Memory B cell (primary cell): ENCODE results near the gene CDKN2D.

Experiments used
- ATAC-seq: fragments of 150-1000 bp; cut with Tn5 transposase; 2 replicates; pipeline ENCODE4 v1.10.0; 2021; ENCODE audit warnings: low read depth, mild to moderate bottlenecking, moderate library complexity
- DNase-seq, 2 donors: peaks; one replicate each; pipeline ENCODE4 v3.0.0; 2022; ENCODE audit warnings: low spot score in 2 of 2
- H3K27ac Mint-ChIP-seq: one replicate; pipeline ENCODE4 v1.8.0; 2022; ENCODE audit warnings: mild to moderate bottlenecking, moderate library complexity, mixed read lengths
- H3K27me3 Mint-ChIP-seq: one replicate; pipeline ENCODE4 v1.8.0; 2022; ENCODE audit warnings: mixed read lengths
- H3K36me3 Mint-ChIP-seq: one replicate; pipeline ENCODE4 v1.8.0; 2022; ENCODE audit warnings: mild to moderate bottlenecking, mixed read lengths
- H3K4me1 Mint-ChIP-seq: one replicate; pipeline ENCODE4 v1.8.0; 2022; ENCODE audit warnings: mixed read lengths
- H3K4me3 Mint-ChIP-seq: one replicate; pipeline ENCODE4 v1.8.0; 2022; ENCODE audit warnings: mild to moderate bottlenecking, moderate library complexity, mixed read lengths
- H3K9me3 Mint-ChIP-seq: one replicate; pipeline ENCODE4 v1.8.0; 2022; ENCODE audit warnings: mixed read lengths

The CDKN2D gene

DNA sequence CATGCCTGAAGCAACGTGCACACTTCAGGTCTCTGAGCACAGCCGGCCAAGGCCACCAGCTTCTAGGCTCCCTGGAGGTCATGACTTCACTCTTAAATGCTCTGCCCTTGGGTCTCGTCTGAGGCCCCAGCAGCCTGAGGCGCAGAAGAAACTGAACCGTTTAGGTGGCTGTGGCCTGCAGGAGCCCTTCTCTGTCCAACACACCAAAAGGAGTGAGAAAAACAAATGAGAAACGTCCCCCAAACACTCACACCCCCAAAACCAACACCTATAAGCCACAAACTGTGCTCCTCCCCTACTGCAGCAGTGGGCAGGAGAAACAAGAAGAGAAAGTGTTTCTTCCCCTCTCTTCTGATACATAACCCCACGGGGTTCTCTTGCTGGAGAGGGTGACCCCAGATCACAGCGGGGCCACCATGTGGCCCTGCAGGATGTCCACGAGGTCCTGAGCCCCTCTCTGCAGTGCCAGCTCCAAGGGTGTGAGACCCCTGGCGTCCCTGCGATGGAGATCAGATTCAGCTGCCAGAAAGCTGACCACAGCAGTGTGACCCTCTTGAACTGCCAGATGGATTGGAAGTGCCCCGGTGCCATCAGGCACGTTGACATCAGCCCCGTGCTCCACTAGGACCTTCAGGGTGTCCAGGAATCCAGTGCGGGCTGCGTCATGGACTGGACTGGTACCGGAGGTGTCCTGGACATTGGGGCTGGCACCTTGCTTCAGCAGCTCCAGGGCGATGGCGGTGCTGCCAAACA, 1.9 kb downstream of the CDKN2D start:
- H3K36me3 Mint-ChIP-seq, result peaks cover 9% of the 10 kb centered on the region
- no peaks in the 10 kb centered on the region for H3K9me3 Mint-ChIP-seq
- peak; percentile 46 to 57 for DNase-seq
- no peaks in the 10 kb centered on the region for H3K27me3 Mint-ChIP-seq
- H3K4me3 Mint-ChIP-seq, result peak overlapping the region; percentile 91
- ATAC-seq, result peak; percentile 20
- peak overlapping the region; percentile 91 for H3K27ac Mint-ChIP-seq
- H3K4me1 Mint-ChIP-seq, result peaks cover 26% of the 10 kb centered on the region

DNA sequence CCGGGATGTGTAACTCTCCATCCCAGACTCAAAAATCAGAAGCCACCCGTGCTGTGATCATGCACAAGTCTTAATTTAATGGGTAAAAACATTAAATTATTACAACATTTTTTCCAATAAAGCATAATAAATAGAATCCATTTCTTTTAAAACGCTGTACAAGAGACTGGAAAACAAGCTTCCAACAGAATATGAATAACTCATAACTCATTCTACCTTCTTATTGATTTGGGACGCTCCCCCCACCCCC, 2.4 kb downstream of the CDKN2D start:
- ATAC-seq, result no peak
- H3K9me3 Mint-ChIP-seq, result no peaks in the 10 kb centered on the region
- peak overlapping the region; percentile 91 for H3K4me3 Mint-ChIP-seq
- no peak for DNase-seq
- H3K27ac Mint-ChIP-seq, result peak overlapping the region; percentile 91
- peaks cover 11% of the 10 kb centered on the region for H3K36me3 Mint-ChIP-seq
- peaks cover 26% of the 10 kb centered on the region for H3K4me1 Mint-ChIP-seq
- H3K27me3 Mint-ChIP-seq, result no peaks in the 10 kb centered on the region

DNA sequence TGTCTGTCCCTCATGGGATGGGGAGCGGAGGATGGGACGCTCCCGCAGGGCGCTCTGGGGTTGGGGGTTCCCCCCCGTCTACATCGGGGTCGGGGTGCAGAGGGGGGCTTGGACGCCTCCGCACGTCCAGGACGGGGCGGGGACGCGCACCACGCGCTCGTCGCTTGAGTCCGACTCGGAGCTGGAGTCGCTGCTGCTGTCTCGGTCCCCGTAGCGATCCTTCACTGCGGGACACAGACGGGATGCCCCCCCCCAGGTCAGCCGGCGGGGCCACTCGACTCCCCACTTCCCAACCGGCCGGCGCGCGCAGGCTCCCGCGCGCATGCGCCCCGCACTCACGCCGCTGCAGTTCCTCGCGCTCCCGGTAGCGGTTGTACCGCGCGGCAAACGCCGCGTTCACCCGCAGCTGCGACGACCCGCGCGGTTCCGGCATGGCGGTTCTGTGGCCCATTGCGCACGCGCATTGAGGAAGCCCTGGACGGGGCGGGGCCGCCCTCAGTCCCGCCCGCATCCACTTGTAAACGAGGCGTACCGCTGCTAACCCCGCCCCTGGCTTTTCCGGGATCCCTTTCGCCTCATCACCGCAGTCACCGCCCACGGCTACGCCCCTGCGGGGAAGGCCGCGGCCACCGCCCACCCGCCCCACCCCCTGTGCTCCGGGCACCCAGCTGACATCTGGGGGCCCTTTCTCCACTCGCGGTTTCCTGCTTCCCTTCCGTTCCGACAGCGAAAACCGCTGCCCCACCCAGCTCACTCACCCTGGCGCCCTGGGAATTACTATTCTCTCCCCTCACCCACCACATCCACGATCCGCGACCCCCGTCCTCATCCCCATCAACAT, 3.0 kb downstream of the CDKN2D start, which contains the start of gene KRI1:
TSS of gene KRI1 (minus strand) at position 444 of the 841 bp plus-strand sequence. CDS start at position 433, 11 bp downstream.
- no peaks in the 10 kb centered on the region for H3K9me3 Mint-ChIP-seq
- peak within 1 kb of the TSS; percentile 91 for H3K4me3 Mint-ChIP-seq
- peak within 1 kb of the TSS; percentile 91 for H3K27ac Mint-ChIP-seq
- peak; percentile 57 for ATAC-seq
- H3K4me1 Mint-ChIP-seq, result peaks cover 26% of the 10 kb centered on the region
- no peaks in the 10 kb centered on the region for H3K27me3 Mint-ChIP-seq
- peaks cover 11% of the 10 kb centered on the region for H3K36me3 Mint-ChIP-seq
- DNase-seq, result peak; percentile 98 to 99

DNA sequence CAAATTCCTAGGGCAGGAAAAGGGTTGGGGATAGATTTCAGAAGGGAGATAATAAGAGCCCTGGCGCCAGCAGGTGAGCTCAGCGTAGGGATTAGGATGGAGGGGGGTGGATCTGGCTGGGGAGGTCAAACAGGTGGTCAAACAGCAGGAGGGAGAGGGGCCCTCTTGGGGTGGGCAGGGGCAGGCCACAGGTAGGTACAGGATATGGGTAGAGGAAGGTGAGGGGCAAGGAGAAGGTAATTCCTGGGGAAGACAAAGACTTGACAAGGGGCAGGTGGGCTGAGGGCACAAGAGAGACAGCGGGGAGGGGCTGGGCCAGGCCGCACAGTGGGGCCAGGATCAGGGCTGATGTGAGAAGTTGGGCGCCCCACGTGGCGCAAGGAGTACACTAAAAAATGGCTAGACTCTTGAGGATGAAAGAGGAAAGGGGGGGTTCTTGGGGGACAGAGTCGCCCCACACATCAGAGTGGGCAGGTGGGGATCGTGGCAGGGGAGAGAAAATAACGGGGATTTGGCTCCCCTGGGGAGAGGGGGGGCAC, 3.7 kb downstream of the CDKN2D start:
- H3K27ac Mint-ChIP-seq, result peak overlapping the region; percentile 91
- ATAC-seq (peak; percentile 16), DNase-seq (peak; percentile 48 to 62)
- H3K9me3 Mint-ChIP-seq, result no peaks in the 10 kb centered on the region
- H3K4me3 Mint-ChIP-seq, result peak overlapping the region; percentile 91
- H3K36me3 Mint-ChIP-seq, result peaks cover 14% of the 10 kb centered on the region
- peaks cover 24% of the 10 kb centered on the region for H3K4me1 Mint-ChIP-seq
- no peaks in the 10 kb centered on the region for H3K27me3 Mint-ChIP-seq

DNA sequence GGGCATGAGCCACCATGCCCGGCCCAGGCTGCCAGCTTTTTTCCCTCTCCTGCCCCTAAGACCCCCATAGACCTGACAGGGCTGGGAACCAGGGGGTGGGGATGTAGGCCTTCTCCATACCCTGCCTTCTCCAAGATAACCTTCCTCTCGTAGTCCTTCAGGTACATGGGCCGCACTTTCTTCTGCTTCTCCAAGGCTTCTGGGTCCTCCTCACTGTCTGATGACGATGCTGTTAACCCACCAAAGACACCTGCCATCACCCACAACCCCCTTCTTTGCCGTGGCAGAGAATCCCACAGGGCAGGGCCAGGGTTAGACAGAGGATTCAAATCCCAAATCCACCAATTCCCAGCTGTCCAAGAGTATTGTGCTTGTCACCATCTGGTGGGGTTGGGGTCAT, 6.2 kb downstream of the CDKN2D start:
- Mint-ChIP-seq H3K9me3 (no peaks in the 10 kb centered on the region), H3K27ac (no peak overlapping the region), H3K4me3 (no peak overlapping the region), H3K36me3 (peaks cover 23% of the 10 kb centered on the region), H3K27me3 (no peaks in the 10 kb centered on the region), H3K4me1 (peaks cover 21% of the 10 kb centered on the region)
- DNase-seq (no peak), ATAC-seq (no peak)

DNA sequence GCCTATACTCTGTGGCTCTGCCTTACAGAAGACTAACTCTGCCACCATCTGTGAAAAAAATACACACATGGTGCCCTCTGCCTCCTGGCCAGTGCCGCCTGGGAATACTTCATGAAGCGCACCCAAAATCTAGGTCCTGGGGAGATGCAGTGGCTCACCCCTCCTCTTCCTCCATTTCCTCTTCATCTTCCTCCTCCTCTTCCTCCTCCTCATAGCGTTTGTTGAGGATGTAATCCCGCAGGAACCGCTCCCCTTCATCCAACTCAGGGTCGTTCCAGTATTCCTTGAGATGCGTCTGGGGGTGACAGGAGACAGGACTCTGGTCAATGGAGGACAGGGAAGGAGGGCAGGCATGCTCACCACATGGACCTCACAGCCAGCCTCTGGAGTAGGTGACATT, 8.6 kb downstream of the CDKN2D start:
- ATAC-seq (no peak), DNase-seq (no peak)
- H3K27ac Mint-ChIP-seq, result no peak overlapping the region
- no peaks in the 10 kb centered on the region for H3K9me3 Mint-ChIP-seq
- no peaks in the 10 kb centered on the region for H3K27me3 Mint-ChIP-seq
- peaks cover 9% of the 10 kb centered on the region for H3K4me1 Mint-ChIP-seq
- peaks cover 17% of the 10 kb centered on the region for H3K36me3 Mint-ChIP-seq
- no peak overlapping the region for H3K4me3 Mint-ChIP-seq

DNA sequence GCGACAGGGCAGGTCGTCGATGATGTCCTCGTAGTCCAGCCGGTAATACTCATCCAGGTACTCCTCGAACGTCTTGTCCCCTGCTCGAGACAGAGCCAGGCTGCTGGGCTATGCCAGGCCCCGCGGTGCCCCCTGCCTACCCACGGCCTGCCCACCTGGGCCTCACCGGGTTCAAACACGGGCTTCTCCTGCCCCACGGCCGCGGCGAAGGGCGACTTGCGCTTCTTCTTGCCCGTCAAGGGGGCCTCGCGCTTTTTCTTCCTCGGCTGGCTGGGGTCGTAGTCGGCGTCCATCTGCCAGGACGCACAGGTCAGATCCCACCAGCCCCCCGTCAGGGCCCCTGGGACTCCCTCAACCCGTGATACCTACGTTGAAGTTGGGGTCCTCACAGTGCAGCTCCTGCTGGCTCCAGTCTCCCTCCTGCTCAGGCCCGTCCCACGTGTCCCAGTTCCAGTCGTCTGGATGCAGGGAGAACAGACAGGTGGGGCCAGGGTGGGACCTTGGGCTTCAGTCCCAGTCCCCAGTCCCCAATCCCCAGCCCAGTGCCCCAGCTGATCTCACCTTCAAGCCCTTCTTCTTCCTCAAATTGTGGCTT, 11.1 kb downstream of the CDKN2D start:
- peaks cover 15% of the 10 kb centered on the region for H3K36me3 Mint-ChIP-seq
- peaks cover 15% of the 10 kb centered on the region for H3K4me1 Mint-ChIP-seq
- H3K9me3 Mint-ChIP-seq, result no peaks in the 10 kb centered on the region
- DNase-seq, result no peak
- no peak overlapping the region for H3K4me3 Mint-ChIP-seq
- H3K27me3 Mint-ChIP-seq, result no peaks in the 10 kb centered on the region
- no peak for ATAC-seq
- peak overlapping the region; percentile 42 for H3K27ac Mint-ChIP-seq

DNA sequence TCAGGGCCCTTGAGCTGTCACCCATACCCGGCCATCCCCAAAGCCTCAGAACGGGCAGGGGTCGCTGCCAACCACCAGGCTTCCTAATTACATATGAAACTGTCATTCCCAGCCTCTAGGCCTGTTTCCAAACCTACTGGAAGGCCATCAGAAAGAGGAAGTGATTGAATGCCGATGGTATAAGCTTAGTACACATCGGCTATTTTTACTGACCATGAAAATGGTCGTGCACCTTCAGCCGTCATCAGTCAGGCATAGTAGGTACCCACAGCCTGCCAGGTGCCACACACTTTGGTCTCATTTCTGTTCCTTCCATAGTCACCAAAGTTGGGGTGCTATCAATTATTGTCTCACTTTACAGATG, 13.2 kb downstream of the CDKN2D start:
- Mint-ChIP-seq H3K27ac (peak overlapping the region; percentile 35), H3K4me3 (no peak overlapping the region), H3K36me3 (peaks cover 18% of the 10 kb centered on the region), H3K4me1 (peaks cover 15% of the 10 kb centered on the region), H3K9me3 (no peaks in the 10 kb centered on the region), H3K27me3 (no peaks in the 10 kb centered on the region)
- no peak for ATAC-seq
- no peak for DNase-seq

DNA sequence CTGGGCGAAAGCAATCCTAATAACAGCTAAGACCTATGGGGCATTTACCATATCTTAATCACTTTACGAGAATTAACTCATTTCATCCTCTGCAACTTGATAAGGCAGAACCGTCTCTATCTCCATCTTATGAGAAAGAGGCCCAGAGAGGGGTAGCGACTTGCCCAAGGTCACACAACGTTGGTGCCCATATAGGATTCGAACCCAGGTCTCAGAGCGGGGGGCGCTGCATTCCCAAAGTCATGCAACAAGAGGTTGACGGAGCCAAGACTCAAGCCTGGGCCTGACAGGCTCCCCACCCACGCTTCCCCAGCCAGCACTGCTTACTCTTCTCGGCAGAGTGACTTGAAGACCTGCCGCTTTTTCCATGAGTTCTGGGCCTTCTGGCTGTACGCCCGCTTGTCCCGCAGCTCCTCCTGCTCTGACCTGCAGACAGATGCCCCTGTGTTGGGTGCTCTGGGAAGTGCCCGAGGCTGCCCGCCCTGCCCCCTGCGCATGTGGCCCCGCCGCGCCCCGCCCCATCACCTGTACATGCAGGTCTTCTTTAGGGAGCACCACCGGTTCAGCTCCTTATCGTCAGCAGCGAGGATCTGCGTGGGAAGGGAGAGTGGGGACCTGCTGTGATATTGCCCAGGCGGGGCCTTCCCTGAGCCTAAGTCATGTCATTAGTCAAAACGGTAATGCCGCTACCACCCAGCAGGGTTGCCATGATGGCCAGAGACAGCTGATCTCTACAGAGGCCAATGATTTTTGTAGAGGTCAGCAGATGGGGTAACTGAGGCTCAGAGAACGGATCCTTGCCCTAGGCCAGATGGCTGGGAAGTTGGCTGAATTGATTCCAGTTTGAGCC, 13.8 kb downstream of the CDKN2D start:
- no peak for DNase-seq
- no peak for ATAC-seq
- Mint-ChIP-seq H3K4me3 (no peak overlapping the region), H3K27me3 (no peaks in the 10 kb centered on the region), H3K9me3 (no peaks in the 10 kb centered on the region), H3K4me1 (peaks cover 15% of the 10 kb centered on the region), H3K27ac (peak overlapping the region; percentile 86), H3K36me3 (peaks cover 16% of the 10 kb centered on the region)

DNA sequence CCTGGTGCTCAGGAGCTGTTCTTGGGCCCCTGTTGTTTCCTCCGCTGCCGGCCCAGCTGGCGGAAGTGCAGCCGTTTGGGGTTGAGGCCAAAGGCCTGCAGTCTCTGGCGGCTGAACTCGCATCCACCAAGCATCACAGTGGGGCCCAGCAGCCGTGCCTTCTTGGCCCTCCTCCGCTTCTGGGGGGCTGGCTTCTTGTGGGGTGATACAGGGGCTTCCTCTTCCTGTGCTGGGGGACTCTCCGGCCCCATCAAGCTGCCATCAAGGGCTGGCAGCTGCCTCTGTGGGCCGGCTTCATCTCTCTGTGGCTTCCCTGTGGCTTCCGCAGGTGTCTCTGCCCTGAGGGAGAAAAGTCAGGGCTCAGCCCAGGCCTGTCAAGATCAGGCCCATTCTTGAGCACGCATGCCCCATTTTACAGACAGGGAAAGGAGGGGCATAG, 14.8 kb downstream of the CDKN2D start:
- peak overlapping the region; percentile 71 for H3K4me3 Mint-ChIP-seq
- peaks cover 15% of the 10 kb centered on the region for H3K4me1 Mint-ChIP-seq
- ATAC-seq, result peak; percentile 86
- H3K9me3 Mint-ChIP-seq, result no peaks in the 10 kb centered on the region
- H3K36me3 Mint-ChIP-seq, result peaks cover 14% of the 10 kb centered on the region
- H3K27ac Mint-ChIP-seq, result peak overlapping the region; percentile 86
- H3K27me3 Mint-ChIP-seq, result no peaks in the 10 kb centered on the region
- DNase-seq, result peak; percentile 42 to 54

DNA sequence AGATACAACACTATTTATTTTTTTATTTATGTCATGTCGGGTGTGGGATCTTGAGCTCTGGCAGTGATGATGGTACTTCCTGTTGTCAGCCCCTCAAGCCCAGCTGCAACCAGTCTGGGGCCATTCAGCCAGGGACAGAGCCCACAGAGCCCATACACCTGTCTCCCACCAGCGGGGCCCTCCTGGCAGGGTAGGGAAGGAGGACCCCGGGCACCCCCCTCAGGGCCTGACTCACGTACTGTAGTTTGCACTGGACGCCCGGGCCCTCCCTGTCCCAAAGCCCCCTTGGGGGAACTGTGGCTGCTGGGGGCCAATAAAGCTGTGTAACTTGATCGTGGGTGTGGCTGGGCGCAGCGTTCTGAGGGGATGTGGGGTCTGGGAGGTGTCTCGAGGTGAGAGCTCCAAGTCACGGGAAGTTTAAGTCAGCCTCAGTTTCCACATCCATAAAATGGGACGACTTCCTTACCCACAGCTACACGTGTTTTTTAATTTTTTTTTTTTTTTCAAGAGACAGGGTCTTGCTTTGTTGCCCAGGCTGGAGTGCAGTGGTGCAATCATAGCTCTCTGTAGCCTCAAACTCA, 15.6 kb downstream of the CDKN2D start:
- DNase-seq, result no peak
- no peaks in the 10 kb centered on the region for H3K9me3 Mint-ChIP-seq
- H3K36me3 Mint-ChIP-seq, result peaks cover 14% of the 10 kb centered on the region
- peaks cover 15% of the 10 kb centered on the region for H3K4me1 Mint-ChIP-seq
- H3K27ac Mint-ChIP-seq, result peak overlapping the region; percentile 86
- no peaks in the 10 kb centered on the region for H3K27me3 Mint-ChIP-seq
- peak overlapping the region; percentile 71 for H3K4me3 Mint-ChIP-seq
- no peak for ATAC-seq

DNA sequence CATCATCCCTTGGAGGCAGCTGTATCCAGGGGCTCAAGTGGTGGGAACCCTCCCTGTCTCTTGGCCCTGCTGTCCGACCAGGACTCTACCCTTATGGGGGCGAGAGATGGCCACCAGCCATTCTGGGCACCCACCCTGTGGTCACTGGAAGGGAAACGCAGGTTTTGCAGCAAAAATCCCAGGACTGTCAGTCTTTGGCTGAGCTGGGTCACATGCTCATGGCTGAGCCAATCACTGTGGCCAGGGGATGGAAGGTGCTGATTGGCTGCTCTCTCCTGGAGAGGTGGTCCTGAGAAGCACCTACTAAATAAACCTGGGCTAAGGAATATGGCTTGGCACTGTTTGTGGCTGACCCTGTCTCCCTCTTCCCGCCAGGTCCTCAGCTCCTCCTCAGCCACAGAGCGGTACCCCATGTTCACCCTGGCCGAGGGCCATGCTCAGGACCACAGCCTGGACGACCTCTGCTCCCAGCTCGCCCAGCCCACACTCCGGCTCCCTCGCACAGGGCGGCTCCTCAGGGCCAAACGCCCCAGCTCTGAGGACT, 16.2 kb downstream of the CDKN2D start:
- Mint-ChIP-seq H3K4me3 (no peak overlapping the region), H3K27ac (peak overlapping the region; percentile 86), H3K4me1 (peaks cover 15% of the 10 kb centered on the region), H3K36me3 (peaks cover 12% of the 10 kb centered on the region), H3K9me3 (no peaks in the 10 kb centered on the region), H3K27me3 (no peaks in the 10 kb centered on the region)
- no peak for ATAC-seq
- no peak for DNase-seq
